Measurements from ENCODE around the gene BSG. TPM values are rescaled to one million over a fixed set of nuclear protein-coding genes. Genes with fewer than 3 reads are reported as not detected.

BSG gene
- total and polyA plus RNA-seq, 9 of the 15 experiments (the other 6 are each of a cell fraction or from before 2014, with no cell fraction given): 4.6 to 495 (median 187) TPM

DNA sequence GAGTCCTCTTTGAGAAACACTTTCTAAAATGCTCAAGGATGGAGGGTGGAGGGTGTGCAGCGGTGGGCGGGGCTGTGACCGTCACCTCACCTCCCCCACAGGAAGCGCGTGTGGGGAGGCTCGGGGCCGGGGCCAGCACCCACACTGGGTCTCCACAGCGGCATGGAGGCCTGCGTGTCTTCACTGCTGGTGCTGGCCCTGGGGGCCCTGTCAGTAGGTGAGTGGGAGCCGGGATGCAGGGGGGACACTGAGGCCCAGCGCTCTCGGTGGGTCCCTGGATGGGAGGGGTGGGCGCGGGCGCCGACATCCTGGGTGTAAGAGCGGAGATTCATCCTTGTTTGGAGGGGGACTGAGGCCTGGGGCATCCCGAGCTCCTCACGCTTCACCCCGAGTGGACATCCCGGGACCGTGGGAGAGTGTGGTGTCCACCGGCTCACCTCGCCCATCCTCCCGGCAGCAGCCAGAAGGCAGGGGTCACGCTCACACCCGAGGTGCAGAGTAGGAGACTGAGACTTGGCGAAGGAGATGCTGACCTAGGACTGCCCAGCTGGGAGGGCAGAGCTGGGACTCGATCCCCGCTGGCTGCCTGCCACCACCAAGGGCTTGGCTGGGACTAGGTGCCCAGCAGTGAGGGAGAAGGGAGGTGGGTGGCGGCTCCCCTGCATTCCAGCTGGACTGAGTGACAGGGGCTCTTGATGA is 28.3 kb upstream of the BSG start, which contains the start of gene GZMM (continued):
- TF ChIP-seq, protein P1, sequence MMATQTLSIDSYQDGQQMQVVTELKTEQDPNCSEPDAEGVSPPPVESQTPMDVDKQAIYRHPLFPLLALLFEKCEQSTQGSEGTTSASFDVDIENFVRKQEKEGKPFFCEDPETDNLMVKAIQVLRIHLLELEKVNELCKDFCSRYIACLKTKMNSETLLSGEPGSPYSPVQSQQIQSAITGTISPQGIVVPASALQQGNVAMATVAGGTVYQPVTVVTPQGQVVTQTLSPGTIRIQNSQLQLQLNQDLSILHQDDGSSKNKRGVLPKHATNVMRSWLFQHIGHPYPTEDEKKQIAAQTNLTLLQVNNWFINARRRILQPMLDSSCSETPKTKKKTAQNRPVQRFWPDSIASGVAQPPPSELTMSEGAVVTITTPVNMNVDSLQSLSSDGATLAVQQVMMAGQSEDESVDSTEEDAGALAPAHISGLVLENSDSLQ (IDR thresholded peaks at IDR 0.05): no peak
- TF ChIP-seq ZNF699 (CRISPR knock-in tag; IDR thresholded peaks at IDR 0.05; ENCODE audit: insufficient replicate concordance) (no peak), ZNF551 (CRISPR knock-in tag; IDR thresholded peaks at IDR 0.05) (no peak), POLR2G (IDR thresholded peaks at IDR 0.05; ENCODE audit: low read depth, low read length) (peak; percentile 85), FOXK2 (conservative IDR thresholded peaks at IDR 0.05 in 1 of 2, IDR thresholded peaks at IDR 0.05 in 1 of 2; ENCODE audit: low read depth in 2 of 2) (no peak)
- TF ChIP-seq, protein P2, sequence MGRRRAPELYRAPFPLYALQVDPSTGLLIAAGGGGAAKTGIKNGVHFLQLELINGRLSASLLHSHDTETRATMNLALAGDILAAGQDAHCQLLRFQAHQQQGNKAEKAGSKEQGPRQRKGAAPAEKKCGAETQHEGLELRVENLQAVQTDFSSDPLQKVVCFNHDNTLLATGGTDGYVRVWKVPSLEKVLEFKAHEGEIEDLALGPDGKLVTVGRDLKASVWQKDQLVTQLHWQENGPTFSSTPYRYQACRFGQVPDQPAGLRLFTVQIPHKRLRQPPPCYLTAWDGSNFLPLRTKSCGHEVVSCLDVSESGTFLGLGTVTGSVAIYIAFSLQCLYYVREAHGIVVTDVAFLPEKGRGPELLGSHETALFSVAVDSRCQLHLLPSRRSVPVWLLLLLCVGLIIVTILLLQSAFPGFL (CRISPR knock-in tag; IDR thresholded peaks at IDR 0.05): no peak
- TF ChIP-seq, protein P3, sequence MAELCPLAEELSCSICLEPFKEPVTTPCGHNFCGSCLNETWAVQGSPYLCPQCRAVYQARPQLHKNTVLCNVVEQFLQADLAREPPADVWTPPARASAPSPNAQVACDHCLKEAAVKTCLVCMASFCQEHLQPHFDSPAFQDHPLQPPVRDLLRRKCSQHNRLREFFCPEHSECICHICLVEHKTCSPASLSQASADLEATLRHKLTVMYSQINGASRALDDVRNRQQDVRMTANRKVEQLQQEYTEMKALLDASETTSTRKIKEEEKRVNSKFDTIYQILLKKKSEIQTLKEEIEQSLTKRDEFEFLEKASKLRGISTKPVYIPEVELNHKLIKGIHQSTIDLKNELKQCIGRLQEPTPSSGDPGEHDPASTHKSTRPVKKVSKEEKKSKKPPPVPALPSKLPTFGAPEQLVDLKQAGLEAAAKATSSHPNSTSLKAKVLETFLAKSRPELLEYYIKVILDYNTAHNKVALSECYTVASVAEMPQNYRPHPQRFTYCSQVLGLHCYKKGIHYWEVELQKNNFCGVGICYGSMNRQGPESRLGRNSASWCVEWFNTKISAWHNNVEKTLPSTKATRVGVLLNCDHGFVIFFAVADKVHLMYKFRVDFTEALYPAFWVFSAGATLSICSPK (IDR thresholded peaks at IDR 0.05; ENCODE audit: borderline replicate concordance): no peak
- TF ChIP-seq, protein P4, sequence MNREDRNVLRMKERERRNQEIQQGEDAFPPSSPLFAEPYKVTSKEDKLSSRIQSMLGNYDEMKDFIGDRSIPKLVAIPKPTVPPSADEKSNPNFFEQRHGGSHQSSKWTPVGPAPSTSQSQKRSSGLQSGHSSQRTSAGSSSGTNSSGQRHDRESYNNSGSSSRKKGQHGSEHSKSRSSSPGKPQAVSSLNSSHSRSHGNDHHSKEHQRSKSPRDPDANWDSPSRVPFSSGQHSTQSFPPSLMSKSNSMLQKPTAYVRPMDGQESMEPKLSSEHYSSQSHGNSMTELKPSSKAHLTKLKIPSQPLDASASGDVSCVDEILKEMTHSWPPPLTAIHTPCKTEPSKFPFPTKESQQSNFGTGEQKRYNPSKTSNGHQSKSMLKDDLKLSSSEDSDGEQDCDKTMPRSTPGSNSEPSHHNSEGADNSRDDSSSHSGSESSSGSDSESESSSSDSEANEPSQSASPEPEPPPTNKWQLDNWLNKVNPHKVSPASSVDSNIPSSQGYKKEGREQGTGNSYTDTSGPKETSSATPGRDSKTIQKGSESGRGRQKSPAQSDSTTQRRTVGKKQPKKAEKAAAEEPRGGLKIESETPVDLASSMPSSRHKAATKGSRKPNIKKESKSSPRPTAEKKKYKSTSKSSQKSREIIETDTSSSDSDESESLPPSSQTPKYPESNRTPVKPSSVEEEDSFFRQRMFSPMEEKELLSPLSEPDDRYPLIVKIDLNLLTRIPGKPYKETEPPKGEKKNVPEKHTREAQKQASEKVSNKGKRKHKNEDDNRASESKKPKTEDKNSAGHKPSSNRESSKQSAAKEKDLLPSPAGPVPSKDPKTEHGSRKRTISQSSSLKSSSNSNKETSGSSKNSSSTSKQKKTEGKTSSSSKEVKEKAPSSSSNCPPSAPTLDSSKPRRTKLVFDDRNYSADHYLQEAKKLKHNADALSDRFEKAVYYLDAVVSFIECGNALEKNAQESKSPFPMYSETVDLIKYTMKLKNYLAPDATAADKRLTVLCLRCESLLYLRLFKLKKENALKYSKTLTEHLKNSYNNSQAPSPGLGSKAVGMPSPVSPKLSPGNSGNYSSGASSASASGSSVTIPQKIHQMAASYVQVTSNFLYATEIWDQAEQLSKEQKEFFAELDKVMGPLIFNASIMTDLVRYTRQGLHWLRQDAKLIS (CRISPR knock-in tag; IDR thresholded peaks at IDR 0.05): 0 out of 2 replicates have a peak, but pooled peaks have one; percentile 17
- TF ChIP-seq, protein P5, sequence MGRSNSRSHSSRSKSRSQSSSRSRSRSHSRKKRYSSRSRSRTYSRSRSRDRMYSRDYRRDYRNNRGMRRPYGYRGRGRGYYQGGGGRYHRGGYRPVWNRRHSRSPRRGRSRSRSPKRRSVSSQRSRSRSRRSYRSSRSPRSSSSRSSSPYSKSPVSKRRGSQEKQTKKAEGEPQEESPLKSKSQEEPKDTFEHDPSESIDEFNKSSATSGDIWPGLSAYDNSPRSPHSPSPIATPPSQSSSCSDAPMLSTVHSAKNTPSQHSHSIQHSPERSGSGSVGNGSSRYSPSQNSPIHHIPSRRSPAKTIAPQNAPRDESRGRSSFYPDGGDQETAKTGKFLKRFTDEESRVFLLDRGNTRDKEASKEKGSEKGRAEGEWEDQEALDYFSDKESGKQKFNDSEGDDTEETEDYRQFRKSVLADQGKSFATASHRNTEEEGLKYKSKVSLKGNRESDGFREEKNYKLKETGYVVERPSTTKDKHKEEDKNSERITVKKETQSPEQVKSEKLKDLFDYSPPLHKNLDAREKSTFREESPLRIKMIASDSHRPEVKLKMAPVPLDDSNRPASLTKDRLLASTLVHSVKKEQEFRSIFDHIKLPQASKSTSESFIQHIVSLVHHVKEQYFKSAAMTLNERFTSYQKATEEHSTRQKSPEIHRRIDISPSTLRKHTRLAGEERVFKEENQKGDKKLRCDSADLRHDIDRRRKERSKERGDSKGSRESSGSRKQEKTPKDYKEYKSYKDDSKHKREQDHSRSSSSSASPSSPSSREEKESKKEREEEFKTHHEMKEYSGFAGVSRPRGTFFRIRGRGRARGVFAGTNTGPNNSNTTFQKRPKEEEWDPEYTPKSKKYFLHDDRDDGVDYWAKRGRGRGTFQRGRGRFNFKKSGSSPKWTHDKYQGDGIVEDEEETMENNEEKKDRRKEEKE (IDR thresholded peaks at IDR 0.05; ENCODE audit: borderline replicate concordance in 1 of 2, control insufficient read depth in 1 of 2, low read depth in 2 of 2, low read length in 1 of 2): no peak
- TF ChIP-seq, protein P6, sequence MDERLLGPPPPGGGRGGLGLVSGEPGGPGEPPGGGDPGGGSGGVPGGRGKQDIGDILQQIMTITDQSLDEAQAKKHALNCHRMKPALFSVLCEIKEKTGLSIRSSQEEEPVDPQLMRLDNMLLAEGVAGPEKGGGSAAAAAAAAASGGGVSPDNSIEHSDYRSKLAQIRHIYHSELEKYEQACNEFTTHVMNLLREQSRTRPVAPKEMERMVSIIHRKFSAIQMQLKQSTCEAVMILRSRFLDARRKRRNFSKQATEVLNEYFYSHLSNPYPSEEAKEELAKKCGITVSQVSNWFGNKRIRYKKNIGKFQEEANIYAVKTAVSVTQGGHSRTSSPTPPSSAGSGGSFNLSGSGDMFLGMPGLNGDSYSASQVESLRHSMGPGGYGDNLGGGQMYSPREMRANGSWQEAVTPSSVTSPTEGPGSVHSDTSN (CRISPR knock-in tag; IDR thresholded peaks at IDR 0.05; ENCODE audit: low read depth): no peak
- TF ChIP-seq, protein P6 (tag; conservative IDR thresholded peaks at IDR 0.05; ENCODE audit: low read depth): no peak
